Uterus (tissue), 4 donors: ENCODE data around the gene ASAP3. TPM values are rescaled to one million over a fixed set of nuclear protein-coding genes. Genes with fewer than 3 reads are reported as not detected.
"Not testable (repeated sequence)": the region's sequence is repeated elsewhere in the genome, so short reads cannot be mapped to it uniquely, and the experiment has no call there.

Source experiments
- DNase-seq, 2 donors: peaks; one replicate each; pipeline ENCODE4 v3.0.0-alpha.2; 2019 to 2020
- H3K27ac ChIP-seq, 2 donors: fragments of 200-600 bp; sonication (generic); 1 replicate in 1 of 2; 2 replicates in 1 of 2; pipeline ENCODE4 v1.5.1; 2016 to 2018
- H3K27me3 ChIP-seq, 2 donors: fragments of 200-600 bp; sonication (generic); one replicate each; pipeline ENCODE4 v1.5.1; 2018 to 2019; ENCODE audit warnings: control low read depth in 1 of 2
- H3K36me3 ChIP-seq, 2 donors: fragments of 200-600 bp; sonication (generic); one replicate each; pipeline ENCODE4 v1.5.1; 2019; ENCODE audit warnings: control low read depth in 1 of 2
- H3K4me1 ChIP-seq, 2 donors: fragments of 200-600 bp; sonication (generic); one replicate each; pipeline ENCODE4 v1.5.1; 2018 to 2019; ENCODE audit warnings: control low read depth in 1 of 2
- H3K4me3 ChIP-seq, 2 donors: fragments of 200-600 bp; sonication (generic); 1 replicate in 1 of 2; 2 replicates in 1 of 2; pipeline ENCODE4 v1.5.1; 2018 to 2019; ENCODE audit warnings: mild to moderate bottlenecking in 1 of 2
- H3K9me3 ChIP-seq, 2 donors: fragments of 200-600 bp; sonication (generic); one replicate each; pipeline ENCODE4 v1.5.1; 2019; ENCODE audit warnings: control low read depth in 1 of 2
- POLR2A ChIP-seq, 2 donors: fragments of 450-650 bp; IDR thresholded peaks; one replicate each; pipeline ENCODE4 v1.6.1; 2016; ENCODE audit warnings: antibody characterized with exemption in 2 of 2, mild to moderate bottlenecking in 1 of 2, moderate library complexity in 1 of 2
- intact Hi-C: fragments of 100-400 bp; cut with DNase I; formaldehyde crosslinking; loops from one replicate; pipeline ENCODE4 v1.15.1; 2023; ENCODE audit warnings: low total_unique reads
- total RNA-seq, 4 donors: library from RNA; depleted of rRNA in 3 of 4; stranded (reverse); fragments of >200 nt in 3 of 4; gene quantifications; one replicate each; pipeline versions ENCODE4 v1.1.0 to v1.2.4, GENCODE V29; 2014 to 2023
- TF ChIP-seq, protein P1 (sequence below), 4 experiments: fragments of 200-600 bp in 2 of 4; fragments of 450-650 bp in 2 of 4; sonication (generic) in 2 of 4; IDR thresholded peaks; one replicate each; pipeline ENCODE4 v1.5.1; 2016 to 2019; ENCODE audit warnings: antibody characterized with exemption in 4 of 4, mild to moderate bottlenecking in 2 of 4, moderate library complexity in 1 of 4
- donor health status: DM: yes; HTN: yes; CAD: no.

ASAP3 gene
- total RNA-seq, 4 donors from 2014 or later: 48.4 to 87.7 (median 68.2) TPM

GRCh38 chr1:23509896-23510295 lies 25.9 kb upstream of the ASAP3 start:
- no peak for DNase-seq
- Histone ChIP-seq H3K4me1 (no peaks in the 10 kb centered on the region), H3K27ac (no peak overlapping the region), H3K4me3 (no peak overlapping the region), H3K27me3 (no peaks in the 10 kb centered on the region), H3K36me3 (no peaks in the 10 kb centered on the region), H3K9me3 (no peaks in the 10 kb centered on the region)
- intact Hi-C loops: no loop called here
- TF ChIP-seq, protein P1, sequence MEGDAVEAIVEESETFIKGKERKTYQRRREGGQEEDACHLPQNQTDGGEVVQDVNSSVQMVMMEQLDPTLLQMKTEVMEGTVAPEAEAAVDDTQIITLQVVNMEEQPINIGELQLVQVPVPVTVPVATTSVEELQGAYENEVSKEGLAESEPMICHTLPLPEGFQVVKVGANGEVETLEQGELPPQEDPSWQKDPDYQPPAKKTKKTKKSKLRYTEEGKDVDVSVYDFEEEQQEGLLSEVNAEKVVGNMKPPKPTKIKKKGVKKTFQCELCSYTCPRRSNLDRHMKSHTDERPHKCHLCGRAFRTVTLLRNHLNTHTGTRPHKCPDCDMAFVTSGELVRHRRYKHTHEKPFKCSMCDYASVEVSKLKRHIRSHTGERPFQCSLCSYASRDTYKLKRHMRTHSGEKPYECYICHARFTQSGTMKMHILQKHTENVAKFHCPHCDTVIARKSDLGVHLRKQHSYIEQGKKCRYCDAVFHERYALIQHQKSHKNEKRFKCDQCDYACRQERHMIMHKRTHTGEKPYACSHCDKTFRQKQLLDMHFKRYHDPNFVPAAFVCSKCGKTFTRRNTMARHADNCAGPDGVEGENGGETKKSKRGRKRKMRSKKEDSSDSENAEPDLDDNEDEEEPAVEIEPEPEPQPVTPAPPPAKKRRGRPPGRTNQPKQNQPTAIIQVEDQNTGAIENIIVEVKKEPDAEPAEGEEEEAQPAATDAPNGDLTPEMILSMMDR (IDR thresholded peaks at IDR 0.05): no peak
- TF ChIP-seq POLR2A (IDR thresholded peaks at IDR 0.05): no peak

DNA sequence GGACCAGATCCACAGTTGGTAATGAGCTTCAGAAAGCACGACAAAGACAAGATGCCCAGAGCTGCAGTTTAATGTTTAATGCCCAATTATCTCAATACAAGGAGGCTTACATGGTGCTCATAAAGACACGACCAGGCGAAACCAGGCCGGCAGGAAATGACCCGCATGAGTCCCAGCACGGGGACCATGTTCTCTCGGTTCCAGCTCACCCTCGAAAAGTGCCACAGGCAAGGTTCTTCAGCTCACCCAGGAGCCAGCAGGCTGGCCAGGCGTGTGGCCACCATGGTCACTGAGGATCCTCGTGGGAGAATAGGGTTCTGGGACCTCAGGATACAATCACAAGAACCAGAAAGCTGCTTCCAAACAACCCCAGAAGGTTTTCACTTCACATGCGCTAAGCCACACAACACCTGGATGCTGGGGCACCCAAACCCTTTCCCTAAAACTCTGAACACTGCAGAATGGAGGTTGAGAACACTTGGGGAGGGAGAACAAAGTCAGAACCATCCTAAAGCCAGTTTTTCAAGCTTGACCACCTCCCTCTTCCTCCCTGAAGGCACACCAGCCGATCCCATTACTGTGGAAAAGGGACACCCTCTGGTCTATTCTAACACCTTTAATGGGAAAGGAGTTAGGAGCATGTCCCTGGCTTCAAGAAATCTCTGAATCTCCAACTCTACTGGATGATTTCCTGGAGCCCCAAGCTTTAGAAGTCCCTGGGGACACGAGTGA lies 22.6 kb upstream of the ASAP3 start:
- Histone ChIP-seq H3K4me3 (no peak overlapping the region), H3K9me3 (no peaks in the 10 kb centered on the region), H3K27me3 (no peaks in the 10 kb centered on the region), H3K27ac (no peak overlapping the region), H3K36me3 (no peaks in the 10 kb centered on the region), H3K4me1 (no peaks in the 10 kb centered on the region)
- intact Hi-C loops: no loop called here
- no peak for DNase-seq
- TF ChIP-seq, protein P1 (IDR thresholded peaks at IDR 0.05): no peak
- no peak for TF ChIP-seq POLR2A (IDR thresholded peaks at IDR 0.05)

DNA sequence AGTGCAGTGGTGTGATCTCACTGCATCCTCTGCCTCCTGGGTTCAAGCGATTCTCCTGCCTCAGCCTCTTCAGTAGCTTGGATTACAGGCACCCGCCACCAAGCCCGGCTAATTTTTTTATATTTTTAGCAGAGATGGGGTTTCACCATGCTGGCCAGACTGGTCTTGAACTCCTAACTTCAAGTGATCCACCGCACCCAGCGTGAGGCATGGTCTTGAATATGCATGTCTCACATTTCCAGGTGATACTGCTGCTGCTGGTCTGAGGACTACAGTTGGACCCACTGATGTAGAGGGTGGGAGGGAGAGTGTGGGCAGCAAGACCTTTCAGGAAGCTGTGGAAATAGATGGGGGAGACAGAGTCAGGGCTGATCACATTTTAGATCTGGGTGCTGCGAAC lies 21.9 kb upstream of the ASAP3 start:
- no peaks in the 10 kb centered on the region for H3K36me3 ChIP-seq
- no peak for TF ChIP-seq POLR2A (IDR thresholded peaks at IDR 0.05)
- TF ChIP-seq, protein P1 (IDR thresholded peaks at IDR 0.05): no peak
- no peak overlapping the region for H3K27ac ChIP-seq
- no peaks in the 10 kb centered on the region for H3K9me3 ChIP-seq
- no peak for DNase-seq
- no peaks in the 10 kb centered on the region for H3K27me3 ChIP-seq
- no peaks in the 10 kb centered on the region for H3K4me1 ChIP-seq
- intact Hi-C loops: no loop called here
- H3K4me3 ChIP-seq: no peak overlapping the region

- H3K36me3 ChIP-seq, DNase-seq, H3K27ac ChIP-seq, H3K4me3 ChIP-seq, intact Hi-C loops, H3K27me3 ChIP-seq, H3K9me3 ChIP-seq, H3K4me1 ChIP-seq: not testable (repeated sequence)
Measured at GRCh38 chr1:23504156-23504555, 20.2 kb upstream of the ASAP3 start.

DNA sequence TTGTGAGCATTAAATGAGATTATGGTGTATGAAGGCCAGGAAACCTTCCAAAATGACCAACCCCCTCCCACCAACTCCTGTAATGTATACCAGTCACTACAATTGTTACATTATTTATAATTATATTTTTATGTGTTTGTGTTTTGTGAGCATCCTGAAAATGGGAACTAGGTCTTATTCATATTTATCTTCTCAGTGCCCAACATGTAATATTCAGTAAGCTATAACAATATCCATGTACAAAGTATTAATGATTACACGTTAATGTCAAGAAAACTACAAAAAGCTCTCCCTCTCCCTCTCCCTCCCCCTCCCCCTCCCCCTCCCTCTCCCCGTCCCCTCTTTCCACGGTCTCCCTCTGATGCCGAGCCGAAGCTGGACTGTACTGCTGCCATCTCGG lies 19.0 kb upstream of the ASAP3 start:
- no peaks in the 10 kb centered on the region for H3K9me3 ChIP-seq
- H3K27ac ChIP-seq: no peak overlapping the region
- no peaks in the 10 kb centered on the region for H3K4me1 ChIP-seq
- intact Hi-C loops: no loop called here
- no peak for DNase-seq
- H3K4me3 ChIP-seq: no peak overlapping the region
- TF ChIP-seq POLR2A (IDR thresholded peaks at IDR 0.05): no peak
- TF ChIP-seq, protein P1 (IDR thresholded peaks at IDR 0.05): no peak
- no peaks in the 10 kb centered on the region for H3K27me3 ChIP-seq
- H3K36me3 ChIP-seq: no peaks in the 10 kb centered on the region

GRCh38 chr1:23500466-23500865 lies 16.5 kb upstream of the ASAP3 start:
- no peak overlapping the region for H3K27ac ChIP-seq
- TF ChIP-seq, protein P1 (IDR thresholded peaks at IDR 0.05): no peak
- TF ChIP-seq POLR2A (IDR thresholded peaks at IDR 0.05): no peak
- H3K4me3 ChIP-seq: no peak overlapping the region
- no peak for DNase-seq
- H3K4me1 ChIP-seq: no peaks in the 10 kb centered on the region
- no peaks in the 10 kb centered on the region for H3K36me3 ChIP-seq
- H3K27me3 ChIP-seq: no peaks in the 10 kb centered on the region
- intact Hi-C loops: no loop called here
- H3K9me3 ChIP-seq: no peaks in the 10 kb centered on the region
